ENCODE results near the gene MED15. TPM values are rescaled to one million over a fixed set of nuclear protein-coding genes. Genes with fewer than 3 reads are reported as not detected.
A peak's percentile ranks its signal among the peaks of the same experiment; 100 is the strongest.

Gene MED15
- total and polyA plus RNA-seq, 2 of the 4 experiments (the other 2 are of a cell fraction): 19.0 to 68.8 TPM

- ChIA-PET POLR2A (ENCODE audit: unreplicated experiment) (interaction anchor here (1.2 kb wide), 1 partner anchor 57 kb away, joined by 5 read pairs; no protein-coding TSS in a partner anchor), CTCF (interaction anchor here (1.0 to 1.8 kb wide), 2 partner anchors 42 to 59 kb away, joined by 3 to 5 read pairs; no protein-coding TSS in a partner anchor)
- Histone ChIP-seq H3K79me1 (ENCODE audit: low read depth in 1 of 2, low read length in 2 of 2) (peaks cover 34 to 90% of the 10 kb centered on the region in 2 experiments), H3K27me3 (ENCODE audit: control insufficient read depth, insufficient read depth, low read length) (no peaks in the 10 kb centered on the region), H3K4me1 (ENCODE audit: control insufficient read depth, insufficient read depth, low read length) (peaks cover 44% of the 10 kb centered on the region), H3K18ac (ENCODE audit: low read depth, low read length) (no peak overlapping the region), H2BK20ac (ENCODE audit: low read depth, low read length) (peak overlapping the region; percentile 52; the same call in 1 of the 2 replicates), H3K4me2 (ENCODE audit: low read depth, low read length) (0 out of 2 replicates have a peak overlapping the region, but pooled peaks have one; percentile 5), H2AK5ac (ENCODE audit: low read depth, low read length) (peak overlapping the region; percentile 79), H2AFZ (replicated peaks; ENCODE audit: low read length, poor library complexity) (peak overlapping the region; percentile 36), H4K20me1 (ENCODE audit: insufficient read depth, low read length) (peaks cover 75% of the 10 kb centered on the region), H3K9me3 (ENCODE audit: control insufficient read depth, insufficient read depth, low read length) (no peaks in the 10 kb centered on the region), H3K36me3 (ENCODE audit: control insufficient read depth, insufficient read depth, low read length) (peaks cover 61% of the 10 kb centered on the region), H3K4ac (ENCODE audit: low read depth, low read length) (peak overlapping the region; percentile 71), H3K4me3 (ENCODE audit: insufficient read depth, low read depth, low read length) (no peak overlapping the region), H3K9me1 (ENCODE audit: insufficient read depth, low read length) (peaks cover 41% of the 10 kb centered on the region), H2BK15ac (ENCODE audit: low read depth, low read length) (no peak overlapping the region), H3K23ac (ENCODE audit: low read depth, low read length) (peak overlapping the region; percentile 64; the same call in 1 of the 2 replicates), H3K27ac (ENCODE audit: insufficient read depth, low read length) (peak overlapping the region; percentile 76; the same call in 1 of the 2 replicates), H2AK9ac (replicated peaks; ENCODE audit: low read depth, low read length, poor library complexity) (peak overlapping the region; percentile 59), H4K5ac (ENCODE audit: low read depth, low read length) (no peak overlapping the region), H3K56ac (ENCODE audit: extremely low read depth, insufficient read depth, low read length) (no peak overlapping the region), H3K14ac (replicated peaks; ENCODE audit: low read depth, low read length) (peak overlapping the region; percentile 47), H3K9ac (ENCODE audit: low read depth, low read length) (no peak overlapping the region), H2BK120ac (ENCODE audit: low read depth, low read length) (peak overlapping the region; percentile 45), H4K8ac (ENCODE audit: low read depth in 2 of 2, low read length in 2 of 2) (peak overlapping the region in 1 of 2 experiments; percentile 16; a peak in 1 of 4 replicates), H2BK5ac (ENCODE audit: low read depth, low read length, poor library complexity, severe bottlenecking) (peak overlapping the region; percentile 57), H4K91ac (ENCODE audit: insufficient read depth, low read depth, low read length) (peak overlapping the region; percentile 62; the same call in 1 of the 2 replicates)
- BruUV-seq (replicated peaks): no TSS peak
- dilution Hi-C loops (cut with HindIII; ENCODE audit: low sequenced_read_pairs, unreplicated experiment) (no loop called here), intact Hi-C loops (cut with micrococcal nuclease) (loop anchor here (1.0 to 5.0 kb wide), 2 partner anchors 61 to 150 kb away; partner anchors contain the start of gene MED15), in situ Hi-C loops (cut with MboI; ENCODE audit: low sequenced_read_pairs) (no loop called here)
- 60% methylated on average over 2 of the region's 9 CpGs; no CpG with 5 or more reads in 1 of the 2 experiments for WGBS, 2 experiments (ENCODE audit: extremely low coverage in 2 of 2, insufficient read length in 1 of 2)
- DNase-seq (no peak), ATAC-seq (ENCODE audit: low read depth) (no peak)
- TF ChIP-seq FOS (IDR thresholded peaks at IDR 0.05; ENCODE audit: low read depth, low read length): no peak
- no peak for TF ChIP-seq USF2 (IDR thresholded peaks at IDR 0.05; ENCODE audit: low read depth, low read length)
- TF ChIP-seq MAZ (IDR thresholded peaks at IDR 0.05; ENCODE audit: borderline replicate concordance, low read depth, low read length): no peak
- TF ChIP-seq ELK1 (IDR thresholded peaks at IDR 0.05; ENCODE audit: borderline replicate concordance, low read depth, low read length): no peak
- TF ChIP-seq CEBPB (IDR thresholded peaks at IDR 0.05; ENCODE audit: low read depth, low read length): no peak
- no peak for TF ChIP-seq CTCF (conservative IDR thresholded peaks at IDR 0.05; ENCODE audit: low read depth, low read length)
- no peak for TF ChIP-seq CHD1 (IDR thresholded peaks at IDR 0.05; ENCODE audit: low read depth, low read length)
- no peak for TF ChIP-seq RCOR1 (IDR thresholded peaks at IDR 0.05; ENCODE audit: insufficient replicate concordance, low read length)
- TF ChIP-seq NFE2L2 (IDR thresholded peaks at IDR 0.05; ENCODE audit: low read depth, low read length): no peak
- no peak for TF ChIP-seq SMC3 (IDR thresholded peaks at IDR 0.05; ENCODE audit: low read depth, low read length)
- TF ChIP-seq RAD21 (IDR thresholded peaks at IDR 0.05; ENCODE audit: low read length): no peak
- TF ChIP-seq MAFK (IDR thresholded peaks at IDR 0.05; ENCODE audit: low read depth, low read length): no peak
- TF ChIP-seq BHLHE40 (IDR thresholded peaks at IDR 0.05; ENCODE audit: low read depth, low read length): no peak
- TF ChIP-seq RFX5 (IDR thresholded peaks at IDR 0.05; ENCODE audit: low read depth, low read length): no peak
Measured at GRCh38 chr22:20568502-20569058, 61.2 kb downstream of the MED15 start.

All from IMR-90 (cell line).